NB4 (cell line): ENCODE measurements around the gene LRRC27.

ENCODE experiments used
- DNase-seq: peaks from one replicate; pipeline ENCODE4 v3.0.0; 2010; ENCODE audit warnings: low read depth
- H3K4me3 ChIP-seq: one replicate; pipeline ENCODE4 v1.5.1; 2011; ENCODE audit warnings: mild to moderate bottlenecking, low read depth, low read length, moderate library complexity
- MYC ChIP-seq: IDR thresholded peaks from 2 replicates; pipeline ENCODE4 v1.6.1; 2011; ENCODE audit warnings: low read depth, low read length
- POLR2A ChIP-seq: IDR thresholded peaks from 2 replicates; pipeline ENCODE4 v1.6.1; 2011; ENCODE audit warnings: mild to moderate bottlenecking; ENCODE audit not compliant: insufficient read length; ENCODE audit errors: extremely low read depth
- TF ChIP-seq, protein P1 (sequence below): IDR thresholded peaks from one replicate; pipeline ENCODE4 v1.5.1; 2012; ENCODE audit warnings: low read depth, low read length
- TF ChIP-seq, protein P2 (sequence below): IDR thresholded peaks from 2 replicates; pipeline ENCODE4 v1.6.1; 2011; ENCODE audit warnings: low read depth, low read length

Gene LRRC27

GRCh38 chr10:132365102-132365501 is 33.1 kb downstream of the LRRC27 start:
- H3K4me3 ChIP-seq, result no peak overlapping the region
- DNase-seq, result no peak
- TF ChIP-seq, protein P1, sequence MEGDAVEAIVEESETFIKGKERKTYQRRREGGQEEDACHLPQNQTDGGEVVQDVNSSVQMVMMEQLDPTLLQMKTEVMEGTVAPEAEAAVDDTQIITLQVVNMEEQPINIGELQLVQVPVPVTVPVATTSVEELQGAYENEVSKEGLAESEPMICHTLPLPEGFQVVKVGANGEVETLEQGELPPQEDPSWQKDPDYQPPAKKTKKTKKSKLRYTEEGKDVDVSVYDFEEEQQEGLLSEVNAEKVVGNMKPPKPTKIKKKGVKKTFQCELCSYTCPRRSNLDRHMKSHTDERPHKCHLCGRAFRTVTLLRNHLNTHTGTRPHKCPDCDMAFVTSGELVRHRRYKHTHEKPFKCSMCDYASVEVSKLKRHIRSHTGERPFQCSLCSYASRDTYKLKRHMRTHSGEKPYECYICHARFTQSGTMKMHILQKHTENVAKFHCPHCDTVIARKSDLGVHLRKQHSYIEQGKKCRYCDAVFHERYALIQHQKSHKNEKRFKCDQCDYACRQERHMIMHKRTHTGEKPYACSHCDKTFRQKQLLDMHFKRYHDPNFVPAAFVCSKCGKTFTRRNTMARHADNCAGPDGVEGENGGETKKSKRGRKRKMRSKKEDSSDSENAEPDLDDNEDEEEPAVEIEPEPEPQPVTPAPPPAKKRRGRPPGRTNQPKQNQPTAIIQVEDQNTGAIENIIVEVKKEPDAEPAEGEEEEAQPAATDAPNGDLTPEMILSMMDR, result no peak
- TF ChIP-seq, protein P2, sequence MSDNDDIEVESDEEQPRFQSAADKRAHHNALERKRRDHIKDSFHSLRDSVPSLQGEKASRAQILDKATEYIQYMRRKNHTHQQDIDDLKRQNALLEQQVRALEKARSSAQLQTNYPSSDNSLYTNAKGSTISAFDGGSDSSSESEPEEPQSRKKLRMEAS, result no peak
- no peak for TF ChIP-seq MYC
- no peak for TF ChIP-seq POLR2A

DNA sequence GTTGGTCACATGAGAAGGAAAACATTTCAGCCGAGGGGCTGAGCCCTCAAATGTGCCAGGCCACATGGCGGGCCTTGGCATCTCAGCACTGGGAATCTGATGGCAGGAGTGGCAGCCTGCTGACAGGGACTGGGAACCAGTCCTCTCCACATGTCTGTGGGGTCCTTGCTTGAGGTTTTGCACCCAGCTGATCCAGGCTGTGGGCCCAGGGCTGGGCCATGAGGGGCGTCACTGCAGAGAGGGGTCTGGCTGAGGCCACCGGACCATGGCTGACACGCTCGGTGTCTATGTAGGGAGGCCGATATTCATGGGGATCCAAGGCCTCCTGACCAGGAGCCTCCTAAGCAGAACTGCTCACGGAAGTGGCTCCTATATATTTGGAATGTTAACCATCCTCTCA is 34.0 kb downstream of the LRRC27 start:
- TF ChIP-seq MYC (no peak), POLR2A (no peak)
- TF ChIP-seq, protein P1, result no peak
- TF ChIP-seq, protein P2, result no peak
- no peak for DNase-seq
- no peak overlapping the region for H3K4me3 ChIP-seq

GRCh38 chr10:132366499-132366898 is 34.5 kb downstream of the LRRC27 start:
- TF ChIP-seq MYC (no peak), POLR2A (no peak)
- TF ChIP-seq, protein P1, result no peak
- TF ChIP-seq, protein P2, result no peak
- no peak overlapping the region for H3K4me3 ChIP-seq
- DNase-seq, result no peak

DNA sequence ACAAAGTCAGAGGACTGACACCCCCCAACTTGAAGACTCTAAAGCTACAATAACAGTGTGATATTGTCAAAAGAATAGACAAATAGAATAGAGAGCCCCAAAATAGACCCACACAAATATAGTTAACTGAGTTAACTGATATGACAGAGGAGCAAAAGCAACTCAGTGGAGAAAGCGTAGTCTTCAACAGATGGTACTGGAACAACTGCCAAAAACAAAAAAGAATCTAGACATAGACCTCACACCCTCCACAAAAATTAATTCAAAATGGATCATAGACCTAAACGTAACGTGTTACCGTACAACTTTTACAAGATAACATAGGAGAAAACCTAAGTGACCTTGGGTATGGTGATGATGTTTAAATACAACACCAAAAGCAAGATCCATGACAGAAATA is 36.4 kb downstream of the LRRC27 start:
- no peak overlapping the region for H3K4me3 ChIP-seq
- TF ChIP-seq POLR2A, result no peak
- TF ChIP-seq, protein P2, result no peak
- TF ChIP-seq, protein P1, result no peak
- TF ChIP-seq MYC, result no peak
- DNase-seq, result no peak

DNA sequence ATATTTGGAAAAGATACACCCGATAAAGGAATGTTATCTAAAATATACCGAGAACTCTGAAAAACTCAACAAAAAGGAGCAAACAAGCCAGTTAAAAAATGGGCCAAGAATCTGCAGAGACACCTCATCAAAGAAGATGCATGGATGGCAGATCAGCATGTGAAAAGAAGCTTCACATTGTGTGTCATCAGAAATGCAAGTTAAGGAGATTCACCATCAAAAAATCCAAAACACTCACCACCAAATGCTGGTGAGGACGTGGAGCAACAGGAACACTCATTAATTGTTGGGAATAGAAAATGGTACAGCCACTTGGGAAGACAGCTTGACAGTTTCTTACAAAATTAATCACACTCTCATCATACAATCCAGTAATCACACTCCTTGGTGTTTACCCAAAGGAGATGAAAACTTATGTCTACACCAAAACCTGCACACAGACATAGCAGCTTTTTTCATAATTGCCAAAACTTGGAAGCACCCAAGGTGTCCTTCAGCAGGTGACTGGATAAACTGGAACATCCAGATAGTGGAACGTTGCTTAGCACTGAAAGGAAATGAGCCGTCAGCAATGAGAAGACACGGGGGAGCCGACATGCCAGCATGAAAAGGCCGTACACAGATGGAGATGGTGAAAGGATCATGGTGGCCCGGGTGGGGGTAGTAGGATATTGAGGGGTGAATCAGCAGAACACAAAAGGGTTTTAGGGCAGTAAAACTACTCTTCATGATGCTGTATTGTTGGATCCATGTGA is 37.1 kb downstream of the LRRC27 start:
- DNase-seq, result peak; percentile 20
- H3K4me3 ChIP-seq, result no peak overlapping the region
- TF ChIP-seq, protein P2, result no peak
- TF ChIP-seq, protein P1, result no peak
- no peak for TF ChIP-seq POLR2A
- no peak for TF ChIP-seq MYC
